Endodermal cell (in vitro differentiated cells): ENCODE results near the gene ZYG11B. TPM values are rescaled to one million over a fixed set of nuclear protein-coding genes. Genes with fewer than 3 reads are reported as not detected.
"Not testable (repeated sequence)": the region's sequence is repeated elsewhere in the genome, so short reads cannot be mapped to it uniquely, and the experiment has no call there.

Experiments used
- DNase-seq: peaks from one replicate; pipeline ENCODE4 v3.0.0-alpha.2; 2017
- H3K27ac ChIP-seq: 2 replicates; pipeline ENCODE4 v1.5.1; 2013; ENCODE audit warnings: mild to moderate bottlenecking, low read depth, low read length, moderate library complexity
- H3K27me3 ChIP-seq: 2 replicates; pipeline ENCODE4 v1.6.1; 2013; ENCODE audit warnings: mild to moderate bottlenecking, low read length, moderate library complexity; ENCODE audit not compliant: insufficient read depth, control insufficient read depth, poor library complexity, severe bottlenecking
- H3K36me3 ChIP-seq: 2 replicates; pipeline ENCODE4 v1.7.0; 2013; ENCODE audit warnings: mild to moderate bottlenecking, low read length, moderate library complexity; ENCODE audit not compliant: control insufficient read depth, insufficient read depth
- H3K4me1 ChIP-seq: one replicate; pipeline ENCODE4 v1.7.0; 2013; ENCODE audit warnings: low read length; ENCODE audit not compliant: control insufficient read depth, insufficient read depth
- H3K4me3 ChIP-seq: 2 replicates; pipeline ENCODE4 v1.5.1; 2013; ENCODE audit warnings: mild to moderate bottlenecking, low read length, moderate library complexity
- H3K9ac ChIP-seq: 2 replicates; pipeline ENCODE4 v1.6.1; 2013; ENCODE audit warnings: mild to moderate bottlenecking, low read length, moderate library complexity; ENCODE audit not compliant: poor library complexity, severe bottlenecking; ENCODE audit errors: extremely low read depth
- H3K9me3 ChIP-seq: 2 replicates; pipeline ENCODE4 v1.6.1; 2013; ENCODE audit warnings: mild to moderate bottlenecking, low read length, moderate library complexity; ENCODE audit not compliant: control insufficient read depth
- H3K27ac Mint-ChIP-seq: 2 replicates; pipeline ENCODE4 v1.8.0; 2020; ENCODE audit warnings: mixed read lengths
- H3K27me3 Mint-ChIP-seq: 2 replicates; pipeline ENCODE4 v1.8.0; 2021; ENCODE audit warnings: mild to moderate bottlenecking, mixed read lengths; ENCODE audit not compliant: insufficient read depth
- H3K36me3 Mint-ChIP-seq: 2 replicates; pipeline ENCODE4 v1.8.0; 2020; ENCODE audit warnings: low read depth, mixed read lengths
- H3K4me1 Mint-ChIP-seq: 2 replicates; pipeline ENCODE4 v1.8.0; 2020; ENCODE audit warnings: mixed read lengths
- H3K4me3 Mint-ChIP-seq: 2 replicates; pipeline ENCODE4 v1.8.0; 2020; ENCODE audit warnings: mild to moderate bottlenecking, moderate library complexity, mixed read lengths
- H3K9me3 Mint-ChIP-seq: 2 replicates; pipeline ENCODE4 v1.8.0; 2020; ENCODE audit warnings: mild to moderate bottlenecking, mixed read lengths
- WGBS, 2 experiments: methylation state at CpG; one replicate each; pipeline versions ENCODE4 v1.1.5 to v1.1.7; 2013; ENCODE audit warnings: missing lambda C conversion rate in 2 of 2, mixed read lengths in 1 of 2; ENCODE audit not compliant: insufficient coverage in 1 of 2, insufficient read length in 1 of 2; 5-methylcytosine and 5-hydroxymethylcytosine counted together
- total RNA-seq, 2 donors: library from RNA; stranded (reverse); fragmentation: NEBNext Ultra II Directional in 1 of 2; extraction: Animal tissue kit (Norgen Biotek cat#: 25700) in 1 of 2; gene quantifications; 2 replicates in 1 of 2; 3 replicates in 1 of 2; pipeline ENCODE4 v1.2.1, GENCODE V29; 2021
- TF ChIP-seq, protein P1 (sequence below): fragments of 200-600 bp; sonication (generic); conservative IDR thresholded peaks from 2 replicates; pipeline ENCODE4 v1.5.0; 2021; ENCODE audit warnings: antibody characterized with exemption, mild to moderate bottlenecking

The ZYG11B gene
- total RNA-seq, 2 donors from 2014 or later = 24.8 to 30.2 TPM

GRCh38 chr1:52795464-52795863 is 69.2 kb downstream of the ZYG11B start:
- Histone ChIP-seq H3K27me3 (no peaks in the 10 kb centered on the region), H3K36me3 (peaks cover 39% of the 10 kb centered on the region), H3K9me3 (no peaks in the 10 kb centered on the region), H3K27ac (no peak overlapping the region), H3K4me3 (no peak overlapping the region), H3K9ac (no peak overlapping the region), H3K4me1 (no peaks in the 10 kb centered on the region)
- Mint-ChIP-seq H3K27me3 (no peaks in the 10 kb centered on the region), H3K27ac (no peak overlapping the region), H3K4me1 (peaks cover 2% of the 10 kb centered on the region), H3K4me3 (no peak overlapping the region), H3K9me3 (no peaks in the 10 kb centered on the region), H3K36me3 (peaks cover 18% of the 10 kb centered on the region)
- no peak for DNase-seq
- WGBS, 2 experiments = 96 to 100% methylated on average over 2 to 3 of the region's 3 CpGs
- TF ChIP-seq, protein P1, sequence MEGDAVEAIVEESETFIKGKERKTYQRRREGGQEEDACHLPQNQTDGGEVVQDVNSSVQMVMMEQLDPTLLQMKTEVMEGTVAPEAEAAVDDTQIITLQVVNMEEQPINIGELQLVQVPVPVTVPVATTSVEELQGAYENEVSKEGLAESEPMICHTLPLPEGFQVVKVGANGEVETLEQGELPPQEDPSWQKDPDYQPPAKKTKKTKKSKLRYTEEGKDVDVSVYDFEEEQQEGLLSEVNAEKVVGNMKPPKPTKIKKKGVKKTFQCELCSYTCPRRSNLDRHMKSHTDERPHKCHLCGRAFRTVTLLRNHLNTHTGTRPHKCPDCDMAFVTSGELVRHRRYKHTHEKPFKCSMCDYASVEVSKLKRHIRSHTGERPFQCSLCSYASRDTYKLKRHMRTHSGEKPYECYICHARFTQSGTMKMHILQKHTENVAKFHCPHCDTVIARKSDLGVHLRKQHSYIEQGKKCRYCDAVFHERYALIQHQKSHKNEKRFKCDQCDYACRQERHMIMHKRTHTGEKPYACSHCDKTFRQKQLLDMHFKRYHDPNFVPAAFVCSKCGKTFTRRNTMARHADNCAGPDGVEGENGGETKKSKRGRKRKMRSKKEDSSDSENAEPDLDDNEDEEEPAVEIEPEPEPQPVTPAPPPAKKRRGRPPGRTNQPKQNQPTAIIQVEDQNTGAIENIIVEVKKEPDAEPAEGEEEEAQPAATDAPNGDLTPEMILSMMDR = no peak

GRCh38 chr1:52798331-52798730 is 72.1 kb downstream of the ZYG11B start:
- Mint-ChIP-seq H3K27me3 (no peaks in the 10 kb centered on the region), H3K4me1 (peaks cover 2% of the 10 kb centered on the region), H3K9me3 (no peaks in the 10 kb centered on the region), H3K36me3 (peaks cover 25% of the 10 kb centered on the region), H3K27ac (no peak overlapping the region), H3K4me3 (no peak overlapping the region)
- Histone ChIP-seq H3K9me3 (no peaks in the 10 kb centered on the region), H3K4me1 (no peaks in the 10 kb centered on the region), H3K27me3 (no peaks in the 10 kb centered on the region), H3K4me3 (no peak overlapping the region), H3K36me3 (peaks cover 43% of the 10 kb centered on the region), H3K27ac (no peak overlapping the region), H3K9ac (no peak overlapping the region)
- no peak for DNase-seq
- TF ChIP-seq, protein P1 = no peak
- WGBS, 2 experiments = 95% methylated on average over 3 of the region's 3 CpGs; no CpG with 5 or more reads in 1 of the 2 experiments

DNA sequence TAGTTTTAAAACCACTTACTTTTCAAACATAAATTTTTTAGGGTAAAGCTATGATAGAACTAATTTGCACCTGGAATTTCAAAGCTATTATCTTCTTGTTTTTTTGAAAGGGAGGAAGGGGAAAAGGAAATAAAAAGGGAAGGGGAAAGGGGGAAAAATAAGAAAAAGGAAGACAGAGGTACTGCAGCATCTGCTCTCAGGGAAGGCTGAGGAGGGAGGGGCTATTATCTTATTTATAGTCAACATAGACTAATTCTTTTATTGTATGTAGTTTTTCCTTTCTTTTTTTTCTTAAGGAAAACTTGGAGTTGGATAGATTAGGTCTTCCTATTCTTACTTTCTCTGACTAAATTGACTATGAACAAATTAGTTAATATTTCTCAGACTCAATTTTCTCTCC is 74.8 kb downstream of the ZYG11B start:
- H3K4me3 ChIP-seq = no peak overlapping the region
- H3K9ac ChIP-seq = no peak overlapping the region
- peaks cover 40% of the 10 kb centered on the region for H3K36me3 ChIP-seq
- DNase-seq = no peak
- Mint-ChIP-seq H3K4me3 (no peak overlapping the region), H3K27me3 (no peaks in the 10 kb centered on the region), H3K36me3 (peaks cover 28% of the 10 kb centered on the region), H3K4me1 (no peaks in the 10 kb centered on the region), H3K9me3 (no peaks in the 10 kb centered on the region), H3K27ac (no peak overlapping the region)
- no peaks in the 10 kb centered on the region for H3K9me3 ChIP-seq
- H3K4me1 ChIP-seq = no peaks in the 10 kb centered on the region
- no peaks in the 10 kb centered on the region for H3K27me3 ChIP-seq
- no peak overlapping the region for H3K27ac ChIP-seq
- TF ChIP-seq, protein P1 = no peak

DNA sequence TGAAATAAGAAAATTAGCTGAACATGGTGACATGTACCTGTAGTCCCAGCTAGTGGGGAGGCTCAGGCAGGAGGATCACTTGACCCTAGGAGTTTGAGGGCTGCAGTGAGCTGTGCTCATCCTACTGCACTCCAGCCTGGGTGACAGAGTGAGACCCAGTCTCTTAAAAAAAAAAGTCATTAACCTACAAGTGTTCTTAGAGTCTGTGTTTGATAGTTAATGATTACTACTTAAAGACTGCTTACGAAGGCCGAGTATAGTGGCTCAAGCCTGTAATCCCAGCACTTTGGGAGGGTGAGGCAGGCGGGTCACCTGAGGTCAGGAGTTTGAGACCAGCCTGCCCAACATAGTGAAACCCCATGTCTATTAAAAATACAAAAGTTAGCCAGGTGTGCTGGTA is 77.8 kb downstream of the ZYG11B start:
- H3K9ac ChIP-seq, H3K9me3 Mint-ChIP-seq, H3K27me3 ChIP-seq, H3K27me3 Mint-ChIP-seq, H3K4me1 Mint-ChIP-seq, H3K9me3 ChIP-seq, H3K27ac Mint-ChIP-seq, H3K4me3 ChIP-seq, H3K4me1 ChIP-seq, DNase-seq, H3K4me3 Mint-ChIP-seq, H3K27ac ChIP-seq: not testable (repeated sequence)
- WGBS, 2 experiments = 97 to 100% methylated on average over 1 to 3 of the region's 3 CpGs
- peaks cover 20% of the 10 kb centered on the region for H3K36me3 ChIP-seq
- H3K36me3 Mint-ChIP-seq = peaks cover 25% of the 10 kb centered on the region
